ENCODE data around the gene NYAP2.

- TF ChIP-seq CTCF (IDR thresholded peaks at IDR 0.05; ENCODE audit: insufficient read depth, low read depth, low read length) (no peak), EZH2 (IDR thresholded peaks at IDR 0.05; ENCODE audit: insufficient read depth, low read length) (no peak)
These were observed 208.6 kb downstream of the NYAP2 start for GRCh38 chr2:225608136-225608535.
